DOHH2 (cell line): ENCODE measurements around the gene DNAH10.

Experiments
- H3F3A ChIP-seq: fragments of 200-600 bp; sonication (generic), shearing (Covaris generic); 2 replicates; pipeline ENCODE4 v1.6.0; 2016; ENCODE audit warnings: antibody characterized with exemption, mild to moderate bottlenecking; ENCODE audit not compliant: control insufficient read depth, insufficient read depth
- H3K27ac ChIP-seq: fragments of 200-600 bp; sonication (generic); 2 replicates; pipeline ENCODE4 v1.5.1; 2014; ENCODE audit warnings: low read depth, mild to moderate bottlenecking, low read length, moderate library complexity
- H3K27me3 ChIP-seq: fragments of 200-600 bp; sonication (generic); 2 replicates; pipeline ENCODE4 v1.6.1; 2014; ENCODE audit warnings: mild to moderate bottlenecking, low read length, mixed read lengths; ENCODE audit not compliant: control insufficient read depth
- H3K36me3 ChIP-seq: fragments of 200-600 bp; sonication (generic); 2 replicates; pipeline ENCODE4 v1.6.1; 2014; ENCODE audit warnings: mild to moderate bottlenecking, low read length, moderate library complexity, mixed read lengths; ENCODE audit not compliant: control insufficient read depth
- H3K4me1 ChIP-seq: fragments of 200-600 bp; sonication (generic); 2 replicates; pipeline ENCODE4 v1.6.1; 2014; ENCODE audit warnings: mild to moderate bottlenecking, low read length, mixed read lengths; ENCODE audit not compliant: control insufficient read depth
- H3K4me2 ChIP-seq: fragments of 200-600 bp; sonication (generic); 2 replicates; pipeline ENCODE4 v1.6.0; 2014; ENCODE audit warnings: mild to moderate bottlenecking, low read length, moderate library complexity
- H3K4me3 ChIP-seq: fragments of 200-600 bp; sonication (generic); 2 replicates; pipeline ENCODE4 v1.5.1; 2014; ENCODE audit warnings: mild to moderate bottlenecking, low read length, mixed read lengths
- H3K79me2 ChIP-seq: fragments of 200-600 bp; sonication (generic); 2 replicates; pipeline ENCODE4 v1.6.1; 2014; ENCODE audit warnings: mild to moderate bottlenecking, low read length, mixed read lengths; ENCODE audit not compliant: control insufficient read depth
- H3K9me2 ChIP-seq: fragments of 200-600 bp; sonication (generic); replicated peaks from 2 replicates; pipeline ENCODE4 v1.6.1; 2014; ENCODE audit warnings: mild to moderate bottlenecking, low read length, mixed read lengths; ENCODE audit not compliant: control insufficient read depth
- H3K9me3 ChIP-seq: fragments of 200-600 bp; sonication (generic); 2 replicates; pipeline ENCODE4 v1.6.1; 2014; ENCODE audit warnings: antibody characterized with exemption, low read length, mixed read lengths; ENCODE audit not compliant: control insufficient read depth, insufficient read depth
- H4K20me1 ChIP-seq: fragments of 200-600 bp; sonication (generic); 2 replicates; pipeline ENCODE4 v1.6.0; 2014; ENCODE audit warnings: low read depth, mild to moderate bottlenecking, antibody characterized with exemption, low read length, moderate library complexity; ENCODE audit not compliant: control insufficient read depth, insufficient read depth
- CTCF ChIP-seq: fragments of 200-600 bp; sonication (generic); IDR thresholded peaks from one replicate; pipeline ENCODE4 v1.5.1; 2014; ENCODE audit warnings: antibody characterized with exemption, mild to moderate bottlenecking, low read depth, low read length; ENCODE audit not compliant: poor library complexity, severe bottlenecking
- EZH2phosphoT487 ChIP-seq: fragments of 200-600 bp; sonication (generic); IDR thresholded peaks from 2 replicates; pipeline ENCODE4 v1.6.1; 2017; ENCODE audit warnings: borderline replicate concordance, mild to moderate bottlenecking, antibody characterized with exemption, low read length, moderate library complexity, mixed read lengths

DNAH10 gene

GRCh38 chr12:123936471-123936870 is 174.4 kb downstream of the DNAH10 start:
- no peak for TF ChIP-seq CTCF
- TF ChIP-seq EZH2phosphoT487, result no peak

DNA sequence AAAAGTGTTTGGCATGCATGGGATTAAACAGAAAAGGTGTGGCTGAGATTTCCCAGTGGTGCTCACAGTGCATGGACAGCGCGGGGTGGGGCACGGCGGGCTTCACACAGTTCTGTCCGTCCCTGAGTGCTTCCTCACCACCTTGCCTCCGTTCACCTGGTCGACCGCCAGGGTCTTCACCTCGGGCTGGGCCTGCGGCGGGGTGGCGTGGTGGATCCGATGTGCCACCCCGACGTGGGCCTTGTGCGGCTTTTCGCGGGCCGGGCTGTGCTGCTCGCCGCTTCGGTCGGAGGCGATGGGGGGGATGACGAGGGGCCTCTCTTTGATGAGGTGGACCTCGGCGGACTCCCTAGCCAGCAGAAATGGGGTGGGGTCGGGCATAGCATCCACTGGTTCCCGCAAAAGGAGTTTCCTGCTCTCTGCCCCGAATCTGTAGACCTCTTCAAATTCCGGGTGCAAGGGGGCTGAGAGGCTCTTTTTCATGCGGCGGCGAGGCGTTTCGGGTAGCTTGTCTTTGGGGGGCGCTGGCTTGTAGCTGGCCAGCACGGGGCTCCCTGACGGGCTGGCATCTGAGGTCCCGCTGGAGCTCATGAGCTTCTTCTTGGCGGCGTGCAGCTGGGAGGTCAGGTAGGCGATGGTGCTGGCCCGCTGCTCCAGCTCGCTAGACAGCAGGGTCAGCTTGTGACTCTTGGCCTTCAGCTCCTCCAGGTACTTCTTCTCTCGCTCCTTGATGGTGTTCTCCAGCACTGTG is 175.0 kb downstream of the DNAH10 start:
- no peaks in the 10 kb centered on the region for H3F3A ChIP-seq
- H3K79me2 ChIP-seq, result no peaks in the 10 kb centered on the region
- no peak overlapping the region for H3K27ac ChIP-seq
- H4K20me1 ChIP-seq, result no peaks in the 10 kb centered on the region
- peaks cover 8% of the 10 kb centered on the region for H3K27me3 ChIP-seq
- H3K4me3 ChIP-seq, result no peak overlapping the region
- no peaks in the 10 kb centered on the region for H3K4me1 ChIP-seq
- no peaks in the 10 kb centered on the region for H3K36me3 ChIP-seq
- no peak overlapping the region for H3K4me2 ChIP-seq
- no peak for TF ChIP-seq CTCF
- no peak for TF ChIP-seq EZH2phosphoT487
- no peaks in the 10 kb centered on the region for H3K9me2 ChIP-seq
- H3K9me3 ChIP-seq, result no peaks in the 10 kb centered on the region

More at GRCh38 chr12:123936471-123936870, 174.4 kb downstream of the DNAH10 start:
- H3K9me3 ChIP-seq, result no peaks in the 10 kb centered on the region
- no peak overlapping the region for H3K27ac ChIP-seq
- H3K36me3 ChIP-seq, result no peaks in the 10 kb centered on the region
- peaks cover 12% of the 10 kb centered on the region for H3K27me3 ChIP-seq
- H3K9me2 ChIP-seq, result no peaks in the 10 kb centered on the region
- no peaks in the 10 kb centered on the region for H3K79me2 ChIP-seq
- no peak overlapping the region for H3K4me2 ChIP-seq
- no peak overlapping the region for H3K4me3 ChIP-seq
- no peaks in the 10 kb centered on the region for H3K4me1 ChIP-seq
- H3F3A ChIP-seq, result no peaks in the 10 kb centered on the region
- H4K20me1 ChIP-seq, result no peaks in the 10 kb centered on the region

DNA sequence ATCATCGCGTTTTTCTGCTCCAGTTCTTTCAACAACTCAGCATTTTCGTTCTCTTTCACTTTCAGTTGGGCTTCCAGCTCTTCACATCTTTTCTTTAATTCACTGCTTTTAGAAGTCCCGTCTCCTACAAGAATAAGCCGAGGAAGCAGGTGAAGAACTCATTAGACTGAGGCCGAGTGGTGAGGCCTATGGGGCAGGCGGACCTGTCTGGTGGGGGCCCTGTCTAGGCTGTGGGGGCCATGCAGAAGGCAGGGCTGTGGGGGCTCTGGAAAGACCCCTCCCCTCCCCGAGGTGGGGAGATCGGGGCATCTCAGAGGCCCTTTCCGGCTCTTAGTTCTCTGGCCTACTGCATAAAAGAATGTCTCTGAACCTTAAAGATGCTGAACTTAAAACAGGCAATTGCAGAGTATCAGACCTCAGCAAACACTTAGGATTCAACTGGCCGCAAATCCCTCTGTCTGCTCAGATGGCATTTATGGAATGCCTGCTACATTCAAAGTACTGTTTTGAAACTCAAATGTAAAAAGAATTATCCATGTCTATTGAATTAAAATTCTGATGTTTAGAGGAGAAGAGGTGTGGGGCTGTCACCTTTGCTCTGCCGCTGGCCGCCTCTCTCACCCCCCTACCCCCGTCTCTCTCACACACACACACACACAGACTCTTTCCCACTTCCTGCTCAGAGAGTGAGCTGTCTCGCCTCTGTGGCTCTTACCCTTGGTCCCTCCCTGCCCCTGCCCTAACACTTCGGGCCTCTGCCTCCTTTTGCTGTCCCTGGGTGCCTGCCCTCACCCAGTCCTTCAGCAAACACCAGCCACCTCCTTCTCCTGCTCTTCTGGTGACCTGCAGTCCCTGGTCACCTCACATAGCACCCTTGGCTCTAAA is 175.8 kb downstream of the DNAH10 start:
- Histone ChIP-seq H3K9me3 (no peaks in the 10 kb centered on the region), H3F3A (no peaks in the 10 kb centered on the region), H3K27ac (no peak overlapping the region), H3K79me2 (no peaks in the 10 kb centered on the region), H3K4me3 (no peak overlapping the region), H3K9me2 (no peaks in the 10 kb centered on the region), H4K20me1 (no peaks in the 10 kb centered on the region), H3K27me3 (peaks cover 2% of the 10 kb centered on the region; the same call in 1 of the 2 replicates), H3K4me2 (no peak overlapping the region), H3K36me3 (no peaks in the 10 kb centered on the region), H3K4me1 (no peaks in the 10 kb centered on the region)
- TF ChIP-seq EZH2phosphoT487, result no peak
- no peak for TF ChIP-seq CTCF
